Endometrial microvascular endothelial cells (primary cell): ENCODE data around the gene CAMK2N2. TPM values are rescaled to one million over a fixed set of nuclear protein-coding genes. Genes with fewer than 3 reads are reported as not detected.

Experiments used
- in situ Hi-C: cut with HindIII; loops from 2 replicates; pipeline ENCODE4 v1.10.0; 2017; ENCODE audit warnings: low sequenced_read_pairs, low pct_unique_long_range_greater_than_20kb; ENCODE audit errors: inconsistent ontology term
- total RNA-seq: library from RNA; depleted of rRNA; stranded (reverse); fragments of >200 nt; gene quantifications from one replicate; pipeline ENCODE4 v1.2.3, GENCODE V29; 2015; ENCODE audit errors: inconsistent ontology term

CAMK2N2 gene
- total RNA-seq = not detected

GRCh38 chr3:184261270-184261853 lies at the start of gene CAMK2N2:
TSS of gene CAMK2N2 (minus strand) at chr3:184261553. CDS start at chr3:184261285, 268 bp downstream.
- in situ Hi-C loops = no loop called here

GRCh38 chr3:184308744-184309143 lies 47.4 kb upstream of the CAMK2N2 start:
- in situ Hi-C loops = no loop called here

GRCh38 chr3:184307915-184308314 lies 46.6 kb upstream of the CAMK2N2 start:
- in situ Hi-C loops = no loop called here

- in situ Hi-C loops = no loop called here
Measured at GRCh38 chr3:184306341-184306972, 45.1 kb upstream of the CAMK2N2 start.

- in situ Hi-C loops = no loop called here
Measured at GRCh38 chr3:184305577-184305976, 44.2 kb upstream of the CAMK2N2 start.

GRCh38 chr3:184300378-184300720 lies 39.0 kb upstream of the CAMK2N2 start:
- in situ Hi-C loops = no loop called here

- in situ Hi-C loops = no loop called here
Measured at GRCh38 chr3:184299488-184300377, 38.4 kb upstream of the CAMK2N2 start.

- in situ Hi-C loops = no loop called here
Measured at GRCh38 chr3:184298759-184299487, 37.6 kb upstream of the CAMK2N2 start, which contains the start of gene PSMD2. TSS of gene PSMD2 (plus strand) at chr3:184299241. CDS start at chr3:184299267, 26 bp downstream.

- in situ Hi-C loops = no loop called here
Measured at GRCh38 chr3:184296616-184297015, 35.3 kb upstream of the CAMK2N2 start.

GRCh38 chr3:184295771-184296170 lies 34.4 kb upstream of the CAMK2N2 start:
- in situ Hi-C loops = no loop called here

- in situ Hi-C loops = no loop called here
Measured at GRCh38 chr3:184291738-184292445, 30.5 kb upstream of the CAMK2N2 start.

- in situ Hi-C loops = no loop called here
Measured at GRCh38 chr3:184291044-184291737, 29.8 kb upstream of the CAMK2N2 start.

- in situ Hi-C loops = no loop called here
Measured at GRCh38 chr3:184290331-184290730, 29.0 kb upstream of the CAMK2N2 start.

GRCh38 chr3:184289426-184289938 lies 28.1 kb upstream of the CAMK2N2 start:
- in situ Hi-C loops = no loop called here

GRCh38 chr3:184284696-184285095 lies 23.3 kb upstream of the CAMK2N2 start:
- in situ Hi-C loops = no loop called here

GRCh38 chr3:184283681-184284080 lies 22.3 kb upstream of the CAMK2N2 start:
- in situ Hi-C loops = no loop called here

GRCh38 chr3:184282941-184283340 lies 21.6 kb upstream of the CAMK2N2 start:
- in situ Hi-C loops = no loop called here

GRCh38 chr3:184277366-184277765 lies 16.0 kb upstream of the CAMK2N2 start:
- in situ Hi-C loops = no loop called here
